PC-3 (cell line): ENCODE results near the gene C1QTNF2. TPM values are rescaled to one million over a fixed set of nuclear protein-coding genes. Genes with fewer than 3 reads are reported as not detected.

Source experiments
- ATAC-seq: fragments of 200-7000 bp; cut with Tn5 transposase; 2 replicates; pipeline ENCODE4 v1.9.1; 2020; ENCODE audit warnings: mild to moderate bottlenecking, moderate library complexity
- BruUV-seq: library from RNA; stranded (reverse); fragments of 400-500 nt; replicated peaks from 2 replicates; lab custom pipeline; 2021; lab: Mats Ljungman, UMichigan
- CTCF ChIA-PET: fragments of 300-600 bp; sonication (Branson Sonifier 250); formaldehyde crosslinking; loops from one replicate; lab custom pipeline; 2022; ENCODE audit warnings: antibody characterized with exemption; lab: Charles Lee
- POLR2A ChIA-PET: fragments of 300-600 bp; sonication (Branson Sonifier 250); formaldehyde crosslinking; loops from one replicate; lab custom pipeline; 2022; ENCODE audit warnings: antibody characterized with exemption; ENCODE audit not compliant: unreplicated experiment; lab: Charles Lee
- DNase-seq: peaks from one replicate; pipeline ENCODE4 v3.0.0-alpha.2; 2015
- H2AFZ ChIP-seq: fragments of 300-600 bp; sonication (generic); 2 replicates; pipeline ENCODE4 v1.6.0; 2016; ENCODE audit warnings: antibody characterized with exemption, low read length
- H3F3A ChIP-seq: fragments of 300-600 bp; sonication (generic); one replicate; pipeline ENCODE4 v1.6.0; 2017; ENCODE audit warnings: antibody characterized with exemption, low read length, control low read depth, mild to moderate bottlenecking; ENCODE audit not compliant: unreplicated experiment
- H3K27ac ChIP-seq: fragments of 300-600 bp; sonication (generic); 2 replicates; pipeline ENCODE4 v1.5.1; 2016; ENCODE audit warnings: mild to moderate bottlenecking, low read length
- H3K27me3 ChIP-seq: fragments of 300-600 bp; sonication (generic); 2 replicates; pipeline ENCODE4 v1.6.1; 2016; ENCODE audit warnings: low read length, mixed read lengths
- H3K36me3 ChIP-seq: fragments of 300-600 bp; sonication (generic); 2 replicates; pipeline ENCODE4 v1.6.1; 2016; ENCODE audit warnings: low read depth, mixed run types, low read length, mixed read lengths
- H3K4me1 ChIP-seq: fragments of 300-600 bp; sonication (generic); 2 replicates; pipeline ENCODE4 v1.5.1; 2016; ENCODE audit warnings: low read length; ENCODE audit not compliant: insufficient read depth
- H3K4me2 ChIP-seq: fragments of 300-600 bp; sonication (generic); 2 replicates; pipeline ENCODE4 v1.6.0; 2016; ENCODE audit warnings: low read length
- H3K4me3 ChIP-seq: fragments of 300-600 bp; sonication (generic); 2 replicates; pipeline ENCODE4 v1.5.1; 2016; ENCODE audit warnings: mild to moderate bottlenecking, low read length, mixed read lengths
- H3K79me2 ChIP-seq: fragments of 300-600 bp; sonication (generic); 2 replicates; pipeline ENCODE4 v1.6.1; 2017; ENCODE audit warnings: low read length, mixed read lengths
- H3K9ac ChIP-seq: fragments of 300-600 bp; sonication (generic); 2 replicates; pipeline ENCODE4 v1.6.0; 2016; ENCODE audit warnings: mild to moderate bottlenecking, low read length
- H3K9me2 ChIP-seq: fragments of 300-600 bp; sonication (generic); replicated peaks from 2 replicates; pipeline ENCODE4 v1.6.1; 2016; ENCODE audit warnings: mixed run types, low read length, mixed read lengths
- H3K9me3 ChIP-seq: fragments of 300-600 bp; sonication (generic); 2 replicates; pipeline ENCODE4 v1.6.1; 2016; ENCODE audit warnings: low read length, mixed read lengths
- H4K20me1 ChIP-seq: fragments of 300-600 bp; sonication (generic); 2 replicates; pipeline ENCODE4 v1.6.1; 2016; ENCODE audit warnings: low read length, mixed read lengths
- EZH2 ChIP-seq: fragments of 300-600 bp; sonication (generic); IDR thresholded peaks from one replicate; pipeline ENCODE4 v1.6.1; 2017; ENCODE audit warnings: antibody characterized with exemption, mild to moderate bottlenecking, low read length; ENCODE audit not compliant: unreplicated experiment
- EZH2phosphoT487 ChIP-seq: fragments of 300-600 bp; sonication (generic); IDR thresholded peaks from 2 replicates; pipeline ENCODE4 v1.6.1; 2018; ENCODE audit warnings: mild to moderate bottlenecking, antibody characterized with exemption, low read length, borderline replicate concordance
- intact Hi-C: fragments of 100-400 bp; cut with micrococcal nuclease; formaldehyde crosslinking; loops from 2 replicates; pipeline ENCODE4 v1.9.0; 2023
- total RNA-seq: library from RNA; depleted of rRNA; stranded (reverse); fragments of >200 nt; gene quantifications from 2 replicates; pipeline ENCODE4 v1.2.3, GENCODE V29; 2014
- TF ChIP-seq, protein P1 (sequence below): fragments of 300-600 bp; sonication (generic); conservative IDR thresholded peaks from 2 replicates; pipeline ENCODE4 v1.5.1; 2017; ENCODE audit warnings: antibody characterized with exemption, low read depth, mild to moderate bottlenecking, low read length

Gene C1QTNF2
- total RNA-seq, 1 experiment from 2014 or later, result 0.04 TPM

DNA sequence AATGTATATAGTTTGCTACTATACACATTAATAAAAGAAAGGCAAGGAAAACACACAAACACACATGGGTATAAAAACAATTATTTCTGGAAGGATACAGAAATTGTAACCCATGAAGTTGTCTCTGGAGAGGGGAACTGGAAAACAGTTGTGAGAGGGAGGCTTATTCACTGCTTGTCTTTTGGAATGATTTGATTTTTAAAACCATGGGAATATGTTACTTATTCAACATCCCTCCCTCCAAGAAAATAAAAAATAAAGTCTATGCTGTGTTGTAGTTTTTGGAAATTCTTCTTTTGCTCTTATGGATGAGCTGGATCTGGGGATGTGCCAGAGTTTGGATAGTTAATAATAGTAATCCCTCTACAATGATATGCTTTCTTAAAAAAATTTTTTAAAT is 6.0 kb upstream of the C1QTNF2 start:
- ChIA-PET POLR2A (no interaction called here), CTCF (no interaction called here)
- Histone ChIP-seq H3K4me3 (no peak overlapping the region), H3K36me3 (no peaks in the 10 kb centered on the region), H3K79me2 (no peaks in the 10 kb centered on the region), H3K4me1 (no peaks in the 10 kb centered on the region), H3K27ac (no peak overlapping the region), H2AFZ (no peak overlapping the region), H3K9me2 (no peaks in the 10 kb centered on the region), H3K9ac (no peak overlapping the region), H4K20me1 (no peaks in the 10 kb centered on the region), H3K27me3 (peaks cover 10% of the 10 kb centered on the region; the same call in 1 of the 2 replicates), H3K4me2 (no peak overlapping the region), H3K9me3 (no peaks in the 10 kb centered on the region), H3F3A (no peaks in the 10 kb centered on the region)
- TF ChIP-seq EZH2phosphoT487 (no peak), EZH2 (no peak)
- TF ChIP-seq, protein P1, sequence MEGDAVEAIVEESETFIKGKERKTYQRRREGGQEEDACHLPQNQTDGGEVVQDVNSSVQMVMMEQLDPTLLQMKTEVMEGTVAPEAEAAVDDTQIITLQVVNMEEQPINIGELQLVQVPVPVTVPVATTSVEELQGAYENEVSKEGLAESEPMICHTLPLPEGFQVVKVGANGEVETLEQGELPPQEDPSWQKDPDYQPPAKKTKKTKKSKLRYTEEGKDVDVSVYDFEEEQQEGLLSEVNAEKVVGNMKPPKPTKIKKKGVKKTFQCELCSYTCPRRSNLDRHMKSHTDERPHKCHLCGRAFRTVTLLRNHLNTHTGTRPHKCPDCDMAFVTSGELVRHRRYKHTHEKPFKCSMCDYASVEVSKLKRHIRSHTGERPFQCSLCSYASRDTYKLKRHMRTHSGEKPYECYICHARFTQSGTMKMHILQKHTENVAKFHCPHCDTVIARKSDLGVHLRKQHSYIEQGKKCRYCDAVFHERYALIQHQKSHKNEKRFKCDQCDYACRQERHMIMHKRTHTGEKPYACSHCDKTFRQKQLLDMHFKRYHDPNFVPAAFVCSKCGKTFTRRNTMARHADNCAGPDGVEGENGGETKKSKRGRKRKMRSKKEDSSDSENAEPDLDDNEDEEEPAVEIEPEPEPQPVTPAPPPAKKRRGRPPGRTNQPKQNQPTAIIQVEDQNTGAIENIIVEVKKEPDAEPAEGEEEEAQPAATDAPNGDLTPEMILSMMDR, result no peak
- ATAC-seq, result no peak
- BruUV-seq, result no TSS peak
- intact Hi-C loops, result no loop called here
- DNase-seq, result no peak

DNA sequence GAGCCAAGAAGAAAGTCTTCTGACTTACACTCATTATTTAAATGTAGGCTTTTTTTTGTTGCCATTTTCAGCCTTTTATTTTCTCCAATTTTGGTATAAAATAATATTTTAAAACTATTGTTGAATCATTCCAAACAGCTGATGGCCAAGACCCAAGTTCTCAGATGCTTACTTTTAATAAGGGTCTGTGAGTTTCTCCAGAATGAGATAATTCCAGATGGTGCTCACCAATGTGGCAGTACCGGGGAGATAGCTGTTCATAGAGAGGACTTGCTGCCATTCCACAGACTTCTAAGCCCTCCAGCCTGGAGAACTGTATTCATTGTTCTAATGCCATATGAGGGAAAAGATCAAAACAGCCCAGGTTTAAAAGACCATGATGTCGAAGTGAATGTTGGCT is 5.3 kb upstream of the C1QTNF2 start:
- Histone ChIP-seq H3K4me3 (no peak overlapping the region), H3K9ac (no peak overlapping the region), H3K4me2 (no peak overlapping the region), H4K20me1 (no peaks in the 10 kb centered on the region), H3K27ac (no peak overlapping the region), H2AFZ (no peak overlapping the region), H3K9me3 (no peaks in the 10 kb centered on the region), H3K79me2 (no peaks in the 10 kb centered on the region), H3K9me2 (no peaks in the 10 kb centered on the region), H3K27me3 (peaks cover 10% of the 10 kb centered on the region; the same call in 1 of the 2 replicates), H3K4me1 (no peaks in the 10 kb centered on the region), H3F3A (no peaks in the 10 kb centered on the region), H3K36me3 (no peaks in the 10 kb centered on the region)
- ATAC-seq (no peak), DNase-seq (no peak)
- POLR2A ChIA-PET, result no interaction called here
- CTCF ChIA-PET, result no interaction called here
- intact Hi-C loops, result no loop called here
- no TSS peak for BruUV-seq
- TF ChIP-seq, protein P1, result no peak
- TF ChIP-seq EZH2phosphoT487, result no peak
- TF ChIP-seq EZH2, result no peak

- intact Hi-C loops, result no loop called here
- POLR2A ChIA-PET, result no interaction called here
- Histone ChIP-seq H3K9me3 (no peaks in the 10 kb centered on the region), H3K9me2 (no peaks in the 10 kb centered on the region), H3K9ac (no peak overlapping the region), H3K36me3 (no peaks in the 10 kb centered on the region), H3K27ac (no peak overlapping the region), H2AFZ (no peak overlapping the region), H3K4me3 (no peak overlapping the region), H4K20me1 (no peaks in the 10 kb centered on the region), H3K79me2 (no peaks in the 10 kb centered on the region), H3K27me3 (peaks cover 15% of the 10 kb centered on the region; the same call in 1 of the 2 replicates), H3F3A (no peaks in the 10 kb centered on the region), H3K4me2 (no peak overlapping the region), H3K4me1 (no peaks in the 10 kb centered on the region; the same call in 1 of the 2 replicates)
- BruUV-seq, result no TSS peak
- ATAC-seq (no peak), DNase-seq (no peak)
- CTCF ChIA-PET, result no interaction called here
- TF ChIP-seq EZH2 (no peak), EZH2phosphoT487 (no peak)
- TF ChIP-seq, protein P1, result no peak
Measured at GRCh38 chr5:160375166-160375565, 4.7 kb upstream of the C1QTNF2 start.
